ENCODE results near the gene ATP6V1G1. TPM values are rescaled to one million over a fixed set of nuclear protein-coding genes. Genes with fewer than 3 reads are reported as not detected.

ATP6V1G1 gene
- total RNA-seq, 1 donor: 265 TPM

GRCh38 chr9:114641967-114642366 lies 54.4 kb downstream of the ATP6V1G1 start:
- Histone ChIP-seq H3K27me3 (ENCODE audit: insufficient read depth, low read length) (no peaks in the 10 kb centered on the region), H3K9me3 (ENCODE audit: low read depth, low read length) (no peaks in the 10 kb centered on the region), H3K4me1 (ENCODE audit: insufficient read depth, low read length) (peaks cover 10% of the 10 kb centered on the region), H3K4me3 (ENCODE audit: low read length) (no peak overlapping the region)

- Histone ChIP-seq H3K27me3 (ENCODE audit: insufficient read depth, low read length) (no peaks in the 10 kb centered on the region), H3K4me1 (ENCODE audit: insufficient read depth, low read length) (peaks cover 10% of the 10 kb centered on the region), H3K9me3 (ENCODE audit: low read depth, low read length) (no peaks in the 10 kb centered on the region), H3K4me3 (ENCODE audit: low read length) (no peak overlapping the region)
Measured at GRCh38 chr9:114643001-114643400, 55.4 kb downstream of the ATP6V1G1 start.

GRCh38 chr9:114643896-114644295 lies 56.3 kb downstream of the ATP6V1G1 start:
- Histone ChIP-seq H3K9me3 (ENCODE audit: low read depth, low read length) (no peaks in the 10 kb centered on the region), H3K4me3 (ENCODE audit: low read length) (no peak overlapping the region), H3K27me3 (ENCODE audit: insufficient read depth, low read length) (no peaks in the 10 kb centered on the region), H3K4me1 (ENCODE audit: insufficient read depth, low read length) (peaks cover 10% of the 10 kb centered on the region)

Other genes starting within 250 kb of the ATP6V1G1 start
- 99.5 TPM for gene AKNA, start 199.8 kb upstream of the ATP6V1G1 start, total RNA-seq
- gene WHRN, start 82.3 kb upstream of the ATP6V1G1 start, total RNA-seq: 4.7 TPM
- 11.8 TPM for gene TMEM268, start 23.5 kb downstream of the ATP6V1G1 start, total RNA-seq
- gene TEX53, start 70.0 kb downstream of the ATP6V1G1 start, total RNA-seq: not detected
- gene TEX48, start 94.4 kb downstream of the ATP6V1G1 start, total RNA-seq: not detected
- gene TNFSF15, start 218.3 kb downstream of the ATP6V1G1 start, total RNA-seq: 2.9 TPM

Measured in mononuclear cell (primary cell).